Smooth muscle cell (in vitro differentiated cells): ENCODE results near the gene ARHGDIB. TPM values are rescaled to one million over a fixed set of nuclear protein-coding genes. Genes with fewer than 3 reads are reported as not detected.

Experiments
- DNase-seq: peaks from one replicate; lab custom pipeline; 2025; ENCODE audit not compliant: unreplicated experiment; lab: John Stamatoyannopoulos, UW
- H2AFZ ChIP-seq: fragments of 200-600 bp; sonication (generic); 2 replicates; pipeline ENCODE4 v1.6.0; 2016; ENCODE audit warnings: antibody characterized with exemption, low read depth, mild to moderate bottlenecking
- H3F3A ChIP-seq: fragments of 200-600 bp; sonication (generic); 2 replicates; pipeline ENCODE4 v1.6.0; 2017; ENCODE audit warnings: antibody characterized with exemption, low read depth
- H3K27ac ChIP-seq: fragments of 200-600 bp; sonication (generic); 2 replicates; pipeline ENCODE4 v1.5.1; 2016; ENCODE audit warnings: low read depth, mild to moderate bottlenecking
- H3K27me3 ChIP-seq: fragments of 200-600 bp; sonication (generic); 2 replicates; pipeline ENCODE4 v1.6.1; 2016; ENCODE audit warnings: low read depth, mild to moderate bottlenecking
- H3K36me3 ChIP-seq: fragments of 200-600 bp; sonication (generic); 2 replicates; pipeline ENCODE4 v1.5.1; 2016; ENCODE audit warnings: low read depth
- H3K4me1 ChIP-seq: fragments of 200-600 bp; sonication (generic); 2 replicates; pipeline ENCODE4 v1.5.1; 2016; ENCODE audit warnings: low read depth
- H3K4me2 ChIP-seq: fragments of 200-600 bp; sonication (generic); 2 replicates; pipeline ENCODE4 v1.6.0; 2016; ENCODE audit warnings: mild to moderate bottlenecking
- H3K4me3 ChIP-seq: fragments of 200-600 bp; sonication (generic); 2 replicates; pipeline ENCODE4 v1.5.1; 2016; ENCODE audit warnings: mild to moderate bottlenecking
- H3K79me2 ChIP-seq: fragments of 200-600 bp; sonication (generic); 2 replicates; pipeline ENCODE4 v1.6.0; 2016; ENCODE audit warnings: low read depth, mild to moderate bottlenecking
- H3K9ac ChIP-seq: fragments of 200-600 bp; sonication (generic); 2 replicates; pipeline ENCODE4 v1.6.0; 2016; ENCODE audit warnings: low read depth
- H3K9me3 ChIP-seq: fragments of 200-600 bp; sonication (generic); replicated peaks from 2 replicates; pipeline ENCODE4 v1.5.1; 2016; ENCODE audit warnings: low read depth
- H4K20me1 ChIP-seq: fragments of 200-600 bp; sonication (generic); 2 replicates; pipeline ENCODE4 v1.6.0; 2016; ENCODE audit warnings: low read depth
- WGBS: methylation state at CpG from one replicate; pipeline ENCODE4 v1.1.7; 2016; ENCODE audit warnings: low lambda C conversion rate; 5-methylcytosine and 5-hydroxymethylcytosine counted together
- polyA plus RNA-seq: library from polyadenylated mRNA; unstranded; fragments of >200 nt; fragmentation: Nextera tagmentation; extraction: Ambion mirVana; gene quantifications from 2 replicates; pipeline ENCODE4 v1.2.1, GENCODE V29; 2016
- total RNA-seq: library from RNA; depleted of rRNA; stranded (reverse); fragments of >200 nt; gene quantifications from 2 replicates; pipeline ENCODE4 v1.2.3, GENCODE V29; 2014
- TF ChIP-seq, protein P1 (sequence below): fragments of 200-600 bp; sonication (generic); IDR thresholded peaks from 2 replicates; pipeline ENCODE4 v1.5.1; 2017; ENCODE audit warnings: borderline replicate concordance, mild to moderate bottlenecking, antibody characterized with exemption; ENCODE audit not compliant: insufficient read depth, poor library complexity, severe bottlenecking

The ARHGDIB gene
- total and polyA plus RNA-seq, 2 experiments from 2014 or later = 35.8 to 36.4 TPM

GRCh38 chr12:14970473-14970872, 9.1 kb upstream of the ARHGDIB start:
- Histone ChIP-seq H3F3A (no peaks in the 10 kb centered on the region), H2AFZ (no peak overlapping the region), H4K20me1 (no peaks in the 10 kb centered on the region), H3K4me1 (no peaks in the 10 kb centered on the region), H3K79me2 (no peaks in the 10 kb centered on the region), H3K9me3 (no peaks in the 10 kb centered on the region), H3K27me3 (no peaks in the 10 kb centered on the region), H3K9ac (no peak overlapping the region), H3K36me3 (no peaks in the 10 kb centered on the region), H3K4me3 (no peak overlapping the region), H3K27ac (no peak overlapping the region), H3K4me2 (no peak overlapping the region)
- DNase-seq = no peak
- WGBS = 65% methylated on average over 4 of the region's 4 CpGs
- TF ChIP-seq, protein P1, sequence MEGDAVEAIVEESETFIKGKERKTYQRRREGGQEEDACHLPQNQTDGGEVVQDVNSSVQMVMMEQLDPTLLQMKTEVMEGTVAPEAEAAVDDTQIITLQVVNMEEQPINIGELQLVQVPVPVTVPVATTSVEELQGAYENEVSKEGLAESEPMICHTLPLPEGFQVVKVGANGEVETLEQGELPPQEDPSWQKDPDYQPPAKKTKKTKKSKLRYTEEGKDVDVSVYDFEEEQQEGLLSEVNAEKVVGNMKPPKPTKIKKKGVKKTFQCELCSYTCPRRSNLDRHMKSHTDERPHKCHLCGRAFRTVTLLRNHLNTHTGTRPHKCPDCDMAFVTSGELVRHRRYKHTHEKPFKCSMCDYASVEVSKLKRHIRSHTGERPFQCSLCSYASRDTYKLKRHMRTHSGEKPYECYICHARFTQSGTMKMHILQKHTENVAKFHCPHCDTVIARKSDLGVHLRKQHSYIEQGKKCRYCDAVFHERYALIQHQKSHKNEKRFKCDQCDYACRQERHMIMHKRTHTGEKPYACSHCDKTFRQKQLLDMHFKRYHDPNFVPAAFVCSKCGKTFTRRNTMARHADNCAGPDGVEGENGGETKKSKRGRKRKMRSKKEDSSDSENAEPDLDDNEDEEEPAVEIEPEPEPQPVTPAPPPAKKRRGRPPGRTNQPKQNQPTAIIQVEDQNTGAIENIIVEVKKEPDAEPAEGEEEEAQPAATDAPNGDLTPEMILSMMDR = no peak

- 22% methylated on average over 3 of the region's 3 CpGs for WGBS
- Histone ChIP-seq H3K4me1 (no peaks in the 10 kb centered on the region), H3K9me3 (no peaks in the 10 kb centered on the region), H3K27me3 (no peaks in the 10 kb centered on the region), H3K4me3 (no peak overlapping the region), H3K36me3 (no peaks in the 10 kb centered on the region), H3K79me2 (no peaks in the 10 kb centered on the region), H3F3A (no peaks in the 10 kb centered on the region), H3K27ac (peak overlapping the region; percentile 52), H3K9ac (no peak overlapping the region), H2AFZ (peak overlapping the region; percentile 78), H3K4me2 (peak overlapping the region; percentile 24), H4K20me1 (no peaks in the 10 kb centered on the region)
- DNase-seq = no peak
- TF ChIP-seq, protein P1 = no peak
Measured at GRCh38 chr12:14968478-14968877, 7.1 kb upstream of the ARHGDIB start.

DNA sequence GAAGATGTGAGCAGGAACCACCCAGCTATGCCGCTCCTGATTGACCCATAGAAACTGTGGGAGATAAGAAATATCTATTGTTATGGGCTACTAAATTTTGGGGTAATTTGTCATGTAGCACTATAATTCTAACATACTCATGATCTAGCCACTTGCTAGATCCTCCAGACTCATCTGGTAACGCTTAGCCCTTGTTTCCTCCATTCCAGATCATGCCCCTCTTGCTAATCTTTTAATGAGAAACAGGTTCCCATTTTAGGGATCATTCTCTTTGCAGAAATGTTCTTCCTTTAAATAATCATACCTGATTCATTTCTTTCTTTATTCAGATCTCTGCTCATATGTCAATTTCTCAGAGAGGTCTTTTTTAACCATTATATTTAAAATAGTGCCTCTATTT, 3.8 kb upstream of the ARHGDIB start:
- H3K27me3 ChIP-seq = no peaks in the 10 kb centered on the region
- H3K79me2 ChIP-seq = no peaks in the 10 kb centered on the region
- H3K36me3 ChIP-seq = no peaks in the 10 kb centered on the region
- H4K20me1 ChIP-seq = no peaks in the 10 kb centered on the region
- no peak overlapping the region for H3K27ac ChIP-seq
- TF ChIP-seq, protein P1 = no peak
- no peak overlapping the region for H3K4me3 ChIP-seq
- H3K9ac ChIP-seq = no peak overlapping the region
- DNase-seq = no peak
- WGBS = 79% methylated on average over 2 of the region's 2 CpGs
- H3K4me1 ChIP-seq = peaks cover 3% of the 10 kb centered on the region
- H3K9me3 ChIP-seq = no peaks in the 10 kb centered on the region
- H3F3A ChIP-seq = no peaks in the 10 kb centered on the region
- no peak overlapping the region for H3K4me2 ChIP-seq
- H2AFZ ChIP-seq = no peak overlapping the region

GRCh38 chr12:14964406-14964805, 3.0 kb upstream of the ARHGDIB start:
- peak overlapping the region; percentile 29 for H2AFZ ChIP-seq
- no peak overlapping the region for H3K4me3 ChIP-seq
- H3K4me1 ChIP-seq = peaks cover 3% of the 10 kb centered on the region
- DNase-seq = no peak
- H3K4me2 ChIP-seq = no peak overlapping the region
- no peak overlapping the region for H3K27ac ChIP-seq
- WGBS = 81% methylated on average over 2 of the region's 2 CpGs
- H3K27me3 ChIP-seq = no peaks in the 10 kb centered on the region
- H3F3A ChIP-seq = no peaks in the 10 kb centered on the region
- H3K79me2 ChIP-seq = no peaks in the 10 kb centered on the region
- no peaks in the 10 kb centered on the region for H3K9me3 ChIP-seq
- H3K9ac ChIP-seq = no peak overlapping the region
- no peaks in the 10 kb centered on the region for H3K36me3 ChIP-seq
- TF ChIP-seq, protein P1 = no peak
- no peaks in the 10 kb centered on the region for H4K20me1 ChIP-seq
